IPS-18c (cell line): ENCODE measurements around the gene PLA2G5.
"Not testable (repeated sequence)": the region's sequence is repeated elsewhere in the genome, so short reads cannot be mapped to it uniquely, and the experiment has no call there.

Experiments
- H3K4me3 ChIP-seq: 2 replicates; pipeline ENCODE4 v1.7.0; 2013; ENCODE audit warnings: low read depth, mild to moderate bottlenecking, low read length, moderate library complexity; ENCODE audit not compliant: insufficient read depth
- H3K9me3 ChIP-seq: one replicate; pipeline ENCODE4 v1.6.1; 2013; ENCODE audit warnings: mild to moderate bottlenecking, low read length, moderate library complexity; ENCODE audit not compliant: control insufficient read depth, insufficient read depth

Gene PLA2G5

GRCh38 chr1:20058531-20058930 is 11.5 kb upstream of the PLA2G5 start:
- no peaks in the 10 kb centered on the region for H3K9me3 ChIP-seq
- no peak overlapping the region for H3K4me3 ChIP-seq

DNA sequence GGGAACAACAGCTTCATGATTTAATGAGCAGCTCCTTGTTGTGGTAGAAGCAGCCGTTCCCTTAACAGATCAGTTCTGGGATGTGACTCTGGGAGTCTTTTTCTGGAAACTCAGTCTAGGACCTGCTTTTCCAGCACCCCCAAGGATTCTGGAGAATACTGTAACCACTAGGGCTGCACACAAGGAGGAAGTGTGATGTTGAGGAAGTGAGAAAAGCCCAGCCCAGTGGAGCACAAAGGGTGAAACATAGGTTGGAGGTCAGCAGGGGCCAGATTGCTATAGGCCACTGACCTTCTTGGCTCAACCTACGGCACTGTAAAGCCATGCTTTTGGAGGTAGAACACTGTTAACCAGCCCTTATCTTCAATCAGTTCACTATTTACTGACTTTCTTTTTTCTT is 10.1 kb upstream of the PLA2G5 start:
- Histone ChIP-seq H3K9me3 (no peaks in the 10 kb centered on the region), H3K4me3 (no peak overlapping the region)

GRCh38 chr1:20060791-20061190 is 9.2 kb upstream of the PLA2G5 start:
- H3K4me3 ChIP-seq, H3K9me3 ChIP-seq: not testable (repeated sequence)

GRCh38 chr1:20061866-20062265 is 8.1 kb upstream of the PLA2G5 start:
- H3K9me3 ChIP-seq = no peaks in the 10 kb centered on the region
- H3K4me3 ChIP-seq = no peak overlapping the region

GRCh38 chr1:20063861-20064292 is 6.1 kb upstream of the PLA2G5 start:
- Histone ChIP-seq H3K4me3 (no peak overlapping the region), H3K9me3 (no peaks in the 10 kb centered on the region)

- H3K9me3 ChIP-seq = no peaks in the 10 kb centered on the region
- no peak overlapping the region for H3K4me3 ChIP-seq
Measured at GRCh38 chr1:20068722-20069121, 1.3 kb upstream of the PLA2G5 start.

GRCh38 chr1:20070357-20070756 is 363 bp downstream of the PLA2G5 start:
- H3K9me3 ChIP-seq = no peaks in the 10 kb centered on the region
- no peak overlapping the region for H3K4me3 ChIP-seq

DNA sequence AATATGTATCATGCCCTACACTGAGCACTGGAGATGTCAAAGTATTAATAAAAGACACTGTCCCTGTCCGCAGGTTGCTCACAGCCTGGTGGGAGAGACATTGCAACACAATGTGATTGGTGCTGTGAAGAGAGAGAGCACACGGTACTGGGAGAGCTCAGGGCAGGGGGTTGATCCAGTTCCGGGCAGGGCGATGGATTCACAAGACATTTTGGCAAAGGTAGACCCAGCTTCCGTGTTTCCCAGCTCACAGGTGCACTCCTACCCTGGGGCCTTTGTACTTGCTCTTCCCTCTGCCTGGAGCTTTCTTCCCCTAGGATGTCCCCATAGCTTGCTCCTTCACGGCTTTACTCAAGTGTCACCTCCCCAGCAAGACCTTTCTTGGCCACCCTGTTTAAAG is 1.4 kb downstream of the PLA2G5 start:
- H3K4me3 ChIP-seq = no peak overlapping the region
- peaks cover 2% of the 10 kb centered on the region for H3K9me3 ChIP-seq

DNA sequence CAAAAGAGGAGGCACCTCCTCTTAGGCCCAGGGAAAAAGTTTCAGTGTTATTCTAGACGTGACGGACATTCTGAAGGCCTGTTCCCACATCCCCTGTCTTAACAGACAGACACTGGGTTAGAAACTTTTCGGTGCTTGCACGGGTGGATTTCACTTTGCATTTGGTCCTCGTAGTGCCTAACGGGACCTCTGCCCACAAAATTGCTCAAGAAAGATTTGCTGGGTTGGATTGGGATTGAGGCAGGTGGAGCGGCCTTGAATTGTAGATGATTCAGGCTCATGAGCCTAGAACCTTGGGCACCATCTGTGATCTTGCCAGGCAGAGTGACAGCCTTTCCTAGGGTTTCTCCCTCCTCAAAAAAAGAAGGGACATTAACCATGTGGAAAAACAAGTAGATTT is 2.8 kb downstream of the PLA2G5 start:
- Histone ChIP-seq H3K4me3 (no peak overlapping the region), H3K9me3 (peaks cover 2% of the 10 kb centered on the region)

GRCh38 chr1:20073256-20073655 is 3.3 kb downstream of the PLA2G5 start:
- no peak overlapping the region for H3K4me3 ChIP-seq

DNA sequence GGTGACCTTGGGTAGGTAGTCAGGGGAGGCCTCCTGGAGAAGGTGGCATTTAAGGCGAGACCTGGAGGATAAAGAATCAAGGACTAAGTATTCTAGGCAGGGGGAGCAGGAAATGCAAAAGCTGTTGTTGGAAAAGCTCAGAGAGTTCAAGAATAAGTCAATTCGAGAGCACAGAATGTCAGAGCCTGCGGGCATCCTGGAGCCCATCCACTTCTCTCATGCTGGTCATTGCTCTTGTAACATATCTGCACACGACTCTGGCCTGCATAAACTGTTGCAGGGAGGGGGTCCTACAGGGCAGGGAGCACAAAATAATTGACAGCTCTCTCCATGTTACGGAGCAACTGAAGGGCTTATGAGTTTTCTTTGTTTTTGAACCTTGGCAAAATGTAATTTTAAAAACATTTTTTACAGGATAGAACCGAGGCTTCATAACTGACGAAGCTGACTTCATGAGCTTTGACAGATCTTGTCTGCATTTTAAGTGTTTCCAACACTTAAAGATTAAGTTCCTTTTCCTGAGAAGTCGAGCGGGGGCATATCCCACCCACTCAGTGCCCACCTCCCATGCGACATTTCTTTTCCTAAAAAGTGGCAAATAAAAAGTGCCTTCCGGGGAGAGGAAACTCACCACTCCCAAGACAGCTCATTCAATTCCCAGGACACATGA is 4.2 kb downstream of the PLA2G5 start:
- H3K9me3 ChIP-seq = peaks cover 2% of the 10 kb centered on the region
- no peak overlapping the region for H3K4me3 ChIP-seq

More at GRCh38 chr1:20073256-20073655, 3.3 kb downstream of the PLA2G5 start:
- peaks cover 2% of the 10 kb centered on the region for H3K9me3 ChIP-seq

- Histone ChIP-seq H3K9me3 (peaks cover 2% of the 10 kb centered on the region), H3K4me3 (no peak overlapping the region)
Measured at GRCh38 chr1:20074725-20075171, 4.8 kb downstream of the PLA2G5 start.

DNA sequence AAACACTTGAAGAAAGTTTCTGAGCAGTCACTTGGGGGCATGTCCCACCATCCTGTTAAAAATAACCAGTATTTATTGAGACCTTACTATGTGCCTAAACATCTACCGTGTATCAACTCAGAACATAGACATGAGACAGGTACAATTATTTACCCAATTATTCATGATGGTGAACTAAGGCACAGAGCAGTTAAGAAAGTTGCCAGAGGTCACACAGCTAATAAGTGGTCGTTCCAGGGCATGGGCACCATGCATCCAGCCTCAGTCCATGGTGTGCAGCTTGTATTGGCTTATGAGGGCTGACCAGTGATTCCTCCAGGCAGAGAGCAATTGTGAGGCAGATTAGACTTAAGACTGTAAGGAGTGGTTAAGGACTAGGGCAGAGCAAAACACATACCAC is 5.4 kb downstream of the PLA2G5 start:
- H3K4me3 ChIP-seq = no peak overlapping the region
- peaks cover 2% of the 10 kb centered on the region for H3K9me3 ChIP-seq

DNA sequence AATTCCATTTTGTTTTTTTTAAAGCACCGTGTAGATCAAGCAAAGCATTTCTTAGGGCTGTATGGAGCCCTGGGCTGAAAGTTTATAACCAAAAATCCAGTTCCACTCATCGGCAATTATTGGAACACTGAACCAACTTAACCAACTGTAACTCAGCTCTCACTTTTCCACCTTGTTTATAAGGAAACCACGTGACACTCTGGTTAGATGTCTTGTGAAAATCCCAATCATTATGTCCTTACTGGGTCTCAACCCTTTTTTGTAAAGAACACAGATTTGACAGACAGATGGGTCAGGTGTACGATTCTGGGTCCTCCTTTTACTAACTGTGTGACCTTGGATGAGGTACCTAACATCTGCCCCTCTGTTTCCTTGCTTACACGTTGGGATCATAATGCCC is 6.2 kb downstream of the PLA2G5 start:
- Histone ChIP-seq H3K9me3 (peaks cover 2% of the 10 kb centered on the region), H3K4me3 (no peak overlapping the region)

GRCh38 chr1:20076710-20077461 is 6.9 kb downstream of the PLA2G5 start:
- Histone ChIP-seq H3K9me3 (peaks cover 2% of the 10 kb centered on the region), H3K4me3 (no peak overlapping the region)

DNA sequence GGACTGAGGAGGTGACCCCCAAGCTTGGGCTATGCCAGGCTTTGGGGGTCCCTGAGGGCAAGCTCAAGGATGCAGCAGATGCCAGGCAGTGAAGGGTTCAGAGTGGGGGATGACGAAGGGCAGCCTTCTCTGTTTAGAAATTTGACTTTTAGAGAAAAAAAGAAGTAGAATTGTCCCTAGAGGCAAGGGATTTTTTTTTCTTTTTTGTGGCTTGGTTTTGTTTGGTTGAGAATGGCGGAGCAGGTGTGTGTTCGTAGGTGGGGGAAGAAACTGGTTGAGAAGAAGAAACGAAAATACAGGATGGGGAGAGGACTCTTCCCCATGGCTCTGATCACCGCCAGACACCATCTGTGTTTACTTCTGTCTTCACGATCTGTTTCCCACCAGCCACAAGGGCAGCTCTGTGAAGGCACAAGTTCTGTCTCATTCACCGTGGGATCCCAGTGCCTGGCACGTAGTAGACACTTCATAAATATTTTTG is 8.2 kb downstream of the PLA2G5 start:
- no peak overlapping the region for H3K4me3 ChIP-seq
- H3K9me3 ChIP-seq = peaks cover 2% of the 10 kb centered on the region

DNA sequence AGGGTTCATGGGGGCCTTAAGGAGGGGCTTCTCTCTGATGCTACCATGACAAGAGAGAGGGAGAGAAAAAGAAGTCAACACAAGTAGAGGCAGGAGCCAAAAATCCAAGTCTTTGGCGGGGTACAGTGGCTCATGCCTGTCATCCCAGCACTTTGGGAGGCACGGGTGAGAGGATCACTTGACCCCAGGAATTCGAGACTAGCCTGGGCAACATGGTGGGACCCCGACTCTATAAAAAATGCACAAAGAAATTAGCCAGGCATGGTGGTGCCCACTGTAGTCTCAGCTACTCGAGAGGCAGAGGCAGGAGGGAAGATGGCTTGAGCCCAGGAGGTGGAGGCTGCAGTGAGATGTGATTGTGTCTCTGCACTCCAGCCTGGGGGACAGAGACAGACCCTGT is 8.7 kb downstream of the PLA2G5 start:
- Histone ChIP-seq H3K4me3 (no peak overlapping the region), H3K9me3 (peaks cover 2% of the 10 kb centered on the region)

DNA sequence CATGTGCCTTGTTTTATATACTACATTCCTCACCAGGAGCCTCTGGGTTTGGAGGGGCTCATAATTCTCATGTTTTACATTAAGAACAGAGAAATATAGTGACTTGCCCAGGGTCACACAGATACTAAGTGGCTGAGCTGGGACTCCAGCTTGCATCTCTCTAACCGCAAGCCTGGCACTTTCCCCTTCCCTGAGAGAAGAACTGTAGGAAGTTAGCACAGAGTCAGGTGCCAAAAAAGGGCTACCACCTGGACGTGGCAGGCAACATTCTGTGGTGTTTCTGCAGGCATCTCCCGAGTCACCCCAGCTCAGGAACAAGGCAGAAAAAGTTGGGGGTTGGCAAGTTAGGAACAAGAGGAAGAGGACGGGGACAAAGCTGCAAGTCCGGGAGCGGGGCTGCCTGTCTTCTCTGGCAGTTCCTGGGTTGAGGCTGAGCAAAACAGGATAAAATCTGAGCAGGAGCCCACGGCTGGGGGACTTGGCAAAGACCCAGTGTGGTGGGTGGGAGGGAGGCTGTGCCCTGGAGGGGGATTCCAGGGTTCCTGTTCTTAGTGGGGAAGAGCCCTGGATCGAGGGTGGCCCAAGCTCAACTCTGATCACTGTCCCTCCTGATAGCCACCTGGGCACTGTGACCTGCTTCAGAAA is 9.8 kb downstream of the PLA2G5 start:
- no peak overlapping the region for H3K4me3 ChIP-seq

More for the DNA sequence above, 9.8 kb downstream of the PLA2G5 start:
- H3K9me3 ChIP-seq = peaks cover 2% of the 10 kb centered on the region
